Measurements from ENCODE around the gene MRPL38. TPM values are rescaled to one million over a fixed set of nuclear protein-coding genes. Genes with fewer than 3 reads are reported as not detected.

Gene MRPL38
- total RNA-seq, 2 donors from 2014 or later = 103 to 118 TPM

- 0% methylated on average over 18 to 102 of the region's 102 CpGs for WGBS, 2 experiments (ENCODE audit: insufficient coverage in 1 of 2, insufficient read length in 1 of 2)
Measured at GRCh38 chr17:75896415-75897159, 8.1 kb downstream of the MRPL38 start, which contains the start of gene TRIM65. TSS of gene TRIM65 (minus strand) at chr17:75896951. CDS start at chr17:75896937, 14 bp downstream.

GRCh38 chr17:75895370-75896155 lies 9.1 kb downstream of the MRPL38 start:
- Mint-ChIP-seq H3K27me3 (ENCODE audit: insufficient read depth) (no peaks in the 10 kb centered on the region), H3K4me1 (peaks cover 24% of the 10 kb centered on the region), H3K27ac (peak overlapping the region; percentile 91), H3K9me3 (no peaks in the 10 kb centered on the region), H3K36me3 (ENCODE audit: low read depth) (peaks cover 25% of the 10 kb centered on the region), H3K4me3 (peak overlapping the region; percentile 72)
- Histone ChIP-seq H3K27ac (ENCODE audit: low read depth, low read length) (peak overlapping the region; percentile 11), H3K27me3 (ENCODE audit: control insufficient read depth, insufficient read depth, low read length, poor library complexity, severe bottlenecking) (no peaks in the 10 kb centered on the region), H3K9ac (ENCODE audit: extremely low read depth, low read length, poor library complexity, severe bottlenecking) (peak overlapping the region; percentile 64), H3K9me3 (ENCODE audit: control insufficient read depth, low read length) (no peaks in the 10 kb centered on the region), H3K4me3 (ENCODE audit: low read length) (peak overlapping the region; percentile 88), H3K36me3 (ENCODE audit: control insufficient read depth, insufficient read depth, low read length) (peaks cover 31% of the 10 kb centered on the region), H3K4me1 (ENCODE audit: control insufficient read depth, insufficient read depth, low read length) (peaks cover 12% of the 10 kb centered on the region)
- DNase-seq = peak; percentile 90
- peak; percentile 72 for TF ChIP-seq CTCF (conservative IDR thresholded peaks at IDR 0.05)
- WGBS, 2 experiments (ENCODE audit: insufficient coverage in 1 of 2, insufficient read length in 1 of 2) = 36 to 38% methylated on average over 20 to 28 of the region's 28 CpGs

More at GRCh38 chr17:75896415-75897159, 8.1 kb downstream of the MRPL38 start, which contains the start of gene TRIM65:
- Histone ChIP-seq H3K4me1 (ENCODE audit: control insufficient read depth, insufficient read depth, low read length) (peaks cover 12% of the 10 kb centered on the region), H3K36me3 (ENCODE audit: control insufficient read depth, insufficient read depth, low read length) (peaks cover 31% of the 10 kb centered on the region), H3K27ac (ENCODE audit: low read depth, low read length) (peak within 1 kb of the TSS; percentile 68), H3K27me3 (ENCODE audit: control insufficient read depth, insufficient read depth, low read length, poor library complexity, severe bottlenecking) (no peaks in the 10 kb centered on the region), H3K4me3 (ENCODE audit: low read length) (peak within 1 kb of the TSS; percentile 88), H3K9ac (ENCODE audit: extremely low read depth, low read length, poor library complexity, severe bottlenecking) (peak within 1 kb of the TSS; percentile 64), H3K9me3 (ENCODE audit: control insufficient read depth, low read length) (no peaks in the 10 kb centered on the region)
- no peaks in the 10 kb centered on the region for H3K27me3 Mint-ChIP-seq (ENCODE audit: insufficient read depth)
- H3K4me1 Mint-ChIP-seq = peaks cover 24% of the 10 kb centered on the region
- peaks cover 23% of the 10 kb centered on the region for H3K36me3 Mint-ChIP-seq (ENCODE audit: low read depth)
- DNase-seq = peak; percentile 96
- peak within 1 kb of the TSS; percentile 91 for H3K27ac Mint-ChIP-seq
- H3K4me3 Mint-ChIP-seq = peak within 1 kb of the TSS; percentile 72
- no peak for TF ChIP-seq CTCF (conservative IDR thresholded peaks at IDR 0.05)
- no peaks in the 10 kb centered on the region for H3K9me3 Mint-ChIP-seq

DNA sequence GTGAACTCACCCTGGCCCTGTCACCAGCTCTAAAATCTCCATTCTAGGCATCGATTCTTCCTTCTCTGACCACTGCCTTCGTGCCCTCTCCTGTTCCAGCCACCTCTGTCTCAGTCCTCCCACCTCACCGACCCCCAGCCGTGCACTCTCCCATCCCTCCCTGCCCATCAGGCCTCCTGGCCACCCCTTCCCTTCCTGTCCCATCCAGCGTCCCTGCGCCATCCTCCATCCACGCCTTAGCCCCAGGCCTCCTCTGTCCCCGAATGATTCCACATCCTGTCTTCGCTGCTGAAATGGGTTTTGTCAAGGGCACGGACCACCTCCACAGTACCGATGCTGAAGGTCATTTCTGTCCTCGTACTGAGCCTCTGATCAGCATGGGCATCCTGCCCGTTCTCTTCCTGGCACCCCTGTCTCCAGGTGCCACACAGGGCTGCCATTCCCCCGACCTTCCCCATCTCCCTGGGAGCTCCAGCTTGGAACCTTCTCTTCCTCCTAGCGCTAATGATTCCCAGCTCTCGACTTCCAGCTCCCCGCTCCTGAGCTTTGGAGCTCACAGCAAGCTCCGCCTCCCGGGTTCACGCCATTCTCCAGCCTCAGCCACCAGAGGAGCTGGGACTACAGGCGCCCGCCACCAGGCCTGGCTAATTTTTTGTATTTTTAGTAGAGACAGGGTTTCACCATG lies 10.5 kb downstream of the MRPL38 start:
- peak; percentile 83 for DNase-seq
- H3K9me3 ChIP-seq (ENCODE audit: control insufficient read depth, low read length) = no peaks in the 10 kb centered on the region
- TF ChIP-seq CTCF (conservative IDR thresholded peaks at IDR 0.05) = no peak
- H3K27me3 ChIP-seq (ENCODE audit: control insufficient read depth, insufficient read depth, low read length, poor library complexity, severe bottlenecking) = no peaks in the 10 kb centered on the region
- H3K36me3 ChIP-seq (ENCODE audit: control insufficient read depth, insufficient read depth, low read length) = peaks cover 27% of the 10 kb centered on the region
- no peak overlapping the region for H3K4me3 ChIP-seq (ENCODE audit: low read length)
- no peak overlapping the region for H3K9ac ChIP-seq (ENCODE audit: extremely low read depth, low read length, poor library complexity, severe bottlenecking)
- Mint-ChIP-seq H3K4me3 (no peak overlapping the region), H3K4me1 (peaks cover 24% of the 10 kb centered on the region), H3K27me3 (ENCODE audit: insufficient read depth) (no peaks in the 10 kb centered on the region), H3K36me3 (ENCODE audit: low read depth) (peaks cover 25% of the 10 kb centered on the region), H3K9me3 (no peaks in the 10 kb centered on the region), H3K27ac (peak overlapping the region; percentile 65)
- no peak overlapping the region for H3K27ac ChIP-seq (ENCODE audit: low read depth, low read length)
- peaks cover 12% of the 10 kb centered on the region for H3K4me1 ChIP-seq (ENCODE audit: control insufficient read depth, insufficient read depth, low read length)
- WGBS, 2 experiments (ENCODE audit: insufficient coverage in 1 of 2, insufficient read length in 1 of 2) = 84 to 90% methylated on average over 13 to 22 of the region's 22 CpGs

Data from endodermal cell (in vitro differentiated cells).